HG03175 (cell line): ENCODE measurements around the gene KRTAP27-1.

Source experiments
- ATAC-seq: cut with Tn5 transposase; IDR thresholded peaks from one replicate; pipeline ENCODE4 v1.9.1; 2021; ENCODE audit warnings: mild to moderate bottlenecking, moderate library complexity; ENCODE audit not compliant: unreplicated experiment

KRTAP27-1 gene

GRCh38 chr21:30337276-30337744 is at the start of gene KRTAP27-1:
Gene KRTAP27-1 (minus strand): TSS chr21:30337694. CDS start chr21:30337668, 26 bp downstream.
- ATAC-seq, result no peak

GRCh38 chr21:30382201-30382600 is 44.7 kb upstream of the KRTAP27-1 start:
- no peak for ATAC-seq

GRCh38 chr21:30372139-30372770 is 34.8 kb upstream of the KRTAP27-1 start, which contains the start of gene KRTAP13-2:
Gene KRTAP13-2 (minus strand): TSS chr21:30372271. CDS start chr21:30372213, 58 bp downstream.
- no peak for ATAC-seq

- ATAC-seq, result no peak
These were observed 18.4 kb upstream of the KRTAP27-1 start for GRCh38 chr21:30355906-30356305.

- ATAC-seq, result no peak
These were observed 17.0 kb upstream of the KRTAP27-1 start for GRCh38 chr21:30354308-30355005.

- ATAC-seq, result no peak
These were observed 14.0 kb upstream of the KRTAP27-1 start for GRCh38 chr21:30351534-30351933.

- no peak for ATAC-seq
These were observed 12.1 kb upstream of the KRTAP27-1 start for GRCh38 chr21:30349572-30349971.

GRCh38 chr21:30348506-30348905 is 11.0 kb upstream of the KRTAP27-1 start, which contains the start of gene KRTAP23-1:
Gene KRTAP23-1 (minus strand): TSS chr21:30348606. CDS start chr21:30348606, 0 bp downstream.
- ATAC-seq, result no peak

- no peak for ATAC-seq
These were observed 7.5 kb upstream of the KRTAP27-1 start for GRCh38 chr21:30345014-30345413.

GRCh38 chr21:30340714-30341573 is 3.5 kb upstream of the KRTAP27-1 start:
- no peak for ATAC-seq

- no peak for ATAC-seq
These were observed 1.2 kb upstream of the KRTAP27-1 start for GRCh38 chr21:30338717-30339116.

- ATAC-seq, result no peak
These were observed 278 bp upstream of the KRTAP27-1 start for GRCh38 chr21:30337772-30338171.

- ATAC-seq, result no peak
These were observed 898 bp downstream of the KRTAP27-1 start for GRCh38 chr21:30336596-30336995.

GRCh38 chr21:30333736-30334135 is 3.8 kb downstream of the KRTAP27-1 start:
- no peak for ATAC-seq

GRCh38 chr21:30332681-30333080 is 4.8 kb downstream of the KRTAP27-1 start:
- no peak for ATAC-seq

- no peak for ATAC-seq
These were observed 8.2 kb downstream of the KRTAP27-1 start for GRCh38 chr21:30329203-30329875.

- no peak for ATAC-seq
These were observed 11.1 kb downstream of the KRTAP27-1 start for GRCh38 chr21:30326390-30326789.

GRCh38 chr21:30320215-30320614 is 17.3 kb downstream of the KRTAP27-1 start, which contains the start of gene KRTAP26-1:
Gene KRTAP26-1 (minus strand): TSS chr21:30320315. CDS start chr21:30320035, 280 bp downstream.
- ATAC-seq, result no peak

GRCh38 chr21:30315701-30316100 is 21.8 kb downstream of the KRTAP27-1 start:
- no peak for ATAC-seq

GRCh38 chr21:30306884-30307283 is 30.6 kb downstream of the KRTAP27-1 start:
- no peak for ATAC-seq
